Right ventricle myocardium inferior (tissue), 1 donor: ENCODE results near the gene HAUS7. TPM values are rescaled to one million over a fixed set of nuclear protein-coding genes. Genes with fewer than 3 reads are reported as not detected.

Source experiments
- ATAC-seq: fragments of 200-7000 bp; cut with Tn5 transposase; one replicate; pipeline ENCODE4 v1.9.1; 2020; ENCODE audit warnings: mild to moderate bottlenecking, moderate library complexity
- DNase-seq: peaks from one replicate; pipeline ENCODE4 v3.0.0; 2021; ENCODE audit errors: missing footprints
- intact Hi-C: fragments of 100-400 bp; cut with DNase I; formaldehyde crosslinking; loops from one replicate; pipeline ENCODE4 v1.11.0; 2022
- total RNA-seq: library from RNA; stranded (reverse); fragmentation: NEBNext Ultra II Directional; extraction: Animal tissue kit (Norgen Biotek cat#: 25700); gene quantifications from one replicate; pipeline ENCODE4 v1.2.1, GENCODE V29; 2021
- donor health status: DM: no; HTN: yes; CAD: no; lungs with severe emphysema.

The HAUS7 gene
- total RNA-seq, 1 donor from 2014 or later, result 18.5 TPM

GRCh38 chrX:153445856-153446635 lies 24.3 kb downstream of the HAUS7 start, which contains the start of gene TREX2:
Gene TREX2, minus strand, starts transcription at chrX:153446056. Its CDS starts 626 bp downstream, at chrX:153445430.
- no peak for ATAC-seq
- DNase-seq, result no peak
- intact Hi-C loops, result no loop called here

- DNase-seq (no peak), ATAC-seq (no peak)
- intact Hi-C loops, result no loop called here
Observed at GRCh38 chrX:153445106-153445855, 25.1 kb downstream of the HAUS7 start.

- DNase-seq, result no peak
- ATAC-seq, result no peak
- intact Hi-C loops, result no loop called here
Observed at GRCh38 chrX:153444333-153445011, 25.9 kb downstream of the HAUS7 start.

GRCh38 chrX:153443476-153444332 lies 26.7 kb downstream of the HAUS7 start:
- intact Hi-C loops, result no loop called here
- no peak for DNase-seq
- peak; percentile 23 for ATAC-seq

GRCh38 chrX:153442463-153442862 lies 27.9 kb downstream of the HAUS7 start:
- no peak for ATAC-seq
- intact Hi-C loops, result no loop called here

GRCh38 chrX:153441981-153442380 lies 28.4 kb downstream of the HAUS7 start:
- ATAC-seq (no peak), DNase-seq (no peak)
- intact Hi-C loops, result no loop called here

More at GRCh38 chrX:153442463-153442862, 27.9 kb downstream of the HAUS7 start:
- DNase-seq, result no peak

- ATAC-seq (no peak), DNase-seq (no peak)
- intact Hi-C loops, result no loop called here
Observed at GRCh38 chrX:153441296-153441695, 29.1 kb downstream of the HAUS7 start.

- DNase-seq, result no peak
- intact Hi-C loops, result no loop called here
Observed at GRCh38 chrX:153440556-153441135, 29.7 kb downstream of the HAUS7 start.

GRCh38 chrX:153439977-153440376 lies 30.4 kb downstream of the HAUS7 start:
- DNase-seq (no peak), ATAC-seq (no peak)
- intact Hi-C loops, result no loop called here

More at GRCh38 chrX:153440556-153441135, 29.7 kb downstream of the HAUS7 start:
- ATAC-seq, result no peak

GRCh38 chrX:153438532-153438931 lies 31.8 kb downstream of the HAUS7 start:
- ATAC-seq (peak; percentile 34), DNase-seq (no peak)
- intact Hi-C loops, result no loop called here

- no peak for DNase-seq
- intact Hi-C loops, result no loop called here
- ATAC-seq, result no peak
Observed at GRCh38 chrX:153435845-153436244, 34.5 kb downstream of the HAUS7 start.

GRCh38 chrX:153434801-153435200 lies 35.6 kb downstream of the HAUS7 start:
- intact Hi-C loops, result no loop called here
- ATAC-seq (no peak), DNase-seq (no peak)

GRCh38 chrX:153433781-153434285 lies 36.5 kb downstream of the HAUS7 start:
- ATAC-seq (no peak), DNase-seq (no peak)
- intact Hi-C loops, result no loop called here

GRCh38 chrX:153433161-153433680 lies 37.2 kb downstream of the HAUS7 start:
- intact Hi-C loops, result no loop called here
- no peak for ATAC-seq
- no peak for DNase-seq

- no peak for DNase-seq
- intact Hi-C loops, result no loop called here
- ATAC-seq, result no peak
Observed at GRCh38 chrX:153430796-153431195, 39.6 kb downstream of the HAUS7 start.

GRCh38 chrX:153426204-153426603 lies 44.2 kb downstream of the HAUS7 start:
- ATAC-seq, result no peak
- intact Hi-C loops, result no loop called here
- DNase-seq, result no peak

GRCh38 chrX:153423652-153424051 lies 46.7 kb downstream of the HAUS7 start:
- ATAC-seq (peak; percentile 62), DNase-seq (no peak)

GRCh38 chrX:153421856-153422255 lies 48.5 kb downstream of the HAUS7 start:
- no peak for ATAC-seq
- no peak for DNase-seq
- intact Hi-C loops, result no loop called here

More at GRCh38 chrX:153423652-153424051, 46.7 kb downstream of the HAUS7 start:
- intact Hi-C loops, result no loop called here
